Activated effector memory CD4-positive, alpha-beta T cell treated with Interleukin-2 at 50 U/mL for 16 hours (primary cell): ENCODE data around the gene CLDN25.
A peak's percentile ranks its signal among the peaks of the same experiment; 100 is the strongest.
"Not testable (repeated sequence)": the region's sequence is repeated elsewhere in the genome, so short reads cannot be mapped to it uniquely, and the experiment has no call there.

Experiments used
- DNase-seq: peaks from one replicate; pipeline ENCODE4 v3.0.0-alpha.2; 2020

The CLDN25 gene

GRCh38 chr11:113779496-113779895 is at the start of gene CLDN25:
CLDN25 (plus strand) TSS chr11:113779796; CDS start chr11:113779796, 0 bp downstream.
- no peak for DNase-seq

GRCh38 chr11:113730887-113731726 is 48.5 kb upstream of the CLDN25 start:
- DNase-seq: no peak

GRCh38 chr11:113732092-113732491 is 47.5 kb upstream of the CLDN25 start:
- no peak for DNase-seq

DNA sequence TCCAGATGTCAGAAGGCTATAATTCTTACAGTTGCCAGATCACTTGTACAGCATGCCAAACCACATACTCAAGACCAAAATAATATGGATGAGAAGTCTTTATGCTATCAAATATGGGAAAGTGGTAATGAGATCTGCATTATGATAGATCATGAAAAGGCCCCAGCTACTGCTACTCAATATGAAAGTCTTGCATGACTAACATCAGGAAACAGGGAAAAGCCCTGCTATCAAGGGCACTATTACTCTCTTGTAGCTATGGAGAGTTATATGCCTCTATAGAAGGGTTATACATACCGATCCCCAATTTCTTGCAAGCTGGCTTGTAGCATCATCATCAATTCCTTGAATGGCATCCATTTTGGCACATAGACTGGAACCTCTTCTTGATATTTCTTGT is 43.3 kb upstream of the CLDN25 start:
- DNase-seq: no peak

GRCh38 chr11:113752932-113753331 is 26.7 kb upstream of the CLDN25 start:
- no peak for DNase-seq

DNA sequence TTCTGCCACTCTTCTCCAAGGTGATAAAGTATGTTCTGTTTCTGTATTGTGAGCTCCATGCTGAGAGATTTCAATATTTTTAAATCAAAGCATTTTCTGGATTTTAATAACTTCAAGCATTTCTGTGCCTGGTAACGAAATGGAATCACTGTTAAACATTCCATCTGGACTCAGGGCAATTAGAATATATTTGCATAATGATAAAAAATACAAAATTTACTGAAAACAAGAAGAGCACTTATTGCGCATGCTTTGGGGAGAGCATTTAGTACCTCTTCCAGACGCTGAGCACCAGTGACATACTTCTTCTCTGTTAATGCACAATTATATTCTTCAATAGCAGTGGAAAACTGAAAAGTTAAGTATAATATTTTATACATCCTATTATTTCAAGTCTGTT is 19.4 kb upstream of the CLDN25 start:
- no peak for DNase-seq

GRCh38 chr11:113763040-113763439 is 16.6 kb upstream of the CLDN25 start:
- DNase-seq: not testable (repeated sequence)

GRCh38 chr11:113764527-113765219 is 14.9 kb upstream of the CLDN25 start:
- no peak for DNase-seq

- no peak for DNase-seq
Observed at GRCh38 chr11:113771964-113772363, 7.6 kb upstream of the CLDN25 start.

- DNase-seq: no peak
Observed at GRCh38 chr11:113773092-113773415, 6.5 kb upstream of the CLDN25 start.

DNA sequence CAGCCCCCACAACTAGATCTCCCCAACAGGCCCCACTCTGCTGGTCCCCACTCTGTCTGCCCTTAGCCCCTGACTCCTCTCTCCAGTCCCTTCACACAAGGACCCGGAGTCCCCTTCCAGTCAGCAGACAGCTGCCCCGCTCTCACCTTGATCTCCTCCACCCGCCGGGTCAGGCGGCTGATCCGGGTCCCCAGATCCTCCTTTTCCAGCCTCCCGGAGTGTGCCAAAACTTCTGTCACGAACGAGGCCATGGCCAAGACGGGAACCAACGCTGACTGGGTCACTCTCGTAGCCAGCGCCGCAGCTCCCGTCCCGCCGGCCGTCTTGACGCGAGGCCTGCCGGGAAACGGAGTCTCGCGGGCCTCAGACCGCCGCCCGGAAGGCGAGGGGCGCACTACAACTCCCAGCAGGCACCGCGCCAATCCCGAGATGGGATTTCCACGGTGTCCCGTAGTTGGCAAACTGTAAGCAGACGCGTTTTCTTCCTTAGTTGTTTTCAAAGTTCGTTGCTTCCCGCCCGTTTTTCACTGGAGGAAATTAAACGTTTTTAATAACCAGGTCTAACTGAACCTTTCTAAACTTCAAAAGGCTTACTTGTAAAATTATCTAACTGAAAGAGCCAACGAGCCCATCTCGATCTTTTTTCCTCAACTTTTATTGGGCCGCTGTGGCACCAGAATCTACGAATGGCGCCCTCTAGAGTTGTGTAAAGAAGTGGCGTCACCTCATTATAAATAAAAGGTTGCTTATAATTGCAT is 6.0 kb upstream of the CLDN25 start, which contains the start of gene ZW10:
ZW10 (minus strand) TSS at position 277 of the 758 bp plus-strand sequence; CDS start at position 251, 26 bp downstream.
- DNase-seq: peak; percentile 89

- no peak for DNase-seq
Observed at GRCh38 chr11:113774174-113774503, 5.5 kb upstream of the CLDN25 start.

DNA sequence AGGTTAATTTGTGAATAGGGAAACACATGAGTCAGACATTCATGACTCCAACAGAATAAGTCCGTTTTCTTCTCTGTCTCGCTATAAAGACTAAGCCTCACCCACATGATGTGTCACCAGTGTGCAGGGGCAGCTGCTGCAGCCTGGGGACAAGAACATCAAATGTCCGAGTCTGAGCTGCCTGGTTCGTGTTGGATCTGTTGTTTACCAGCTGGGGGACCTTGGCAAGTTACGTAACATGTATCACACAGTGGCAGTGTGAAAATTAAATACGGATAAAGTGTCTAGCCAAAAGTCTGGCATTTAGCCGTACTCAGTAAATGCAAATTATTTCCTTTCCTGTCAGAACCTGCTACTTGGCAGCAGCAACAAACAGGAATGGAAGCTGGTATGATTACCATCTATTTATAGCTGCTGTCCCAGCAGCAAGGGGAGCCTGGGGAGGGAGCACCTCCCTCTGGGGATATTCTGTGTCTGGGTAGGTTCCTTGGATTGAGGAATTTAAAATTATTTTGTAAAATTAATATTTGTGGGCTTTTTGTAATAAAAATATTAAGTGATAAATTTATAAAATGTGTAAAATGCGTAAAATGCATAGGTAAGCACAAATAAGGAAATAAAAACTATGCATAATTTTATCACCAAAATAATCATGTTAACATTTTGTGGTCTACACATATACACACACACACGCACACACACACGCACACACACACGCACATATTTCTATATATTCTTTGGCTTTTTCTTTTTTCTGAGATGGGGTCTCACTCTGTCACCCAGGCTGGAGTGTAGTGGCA is 1.3 kb upstream of the CLDN25 start:
- no peak for DNase-seq

- DNase-seq: no peak
Observed at GRCh38 chr11:113781682-113782081, 2.1 kb downstream of the CLDN25 start.

- no peak for DNase-seq
Observed at GRCh38 chr11:113782134-113782533, 2.5 kb downstream of the CLDN25 start.

- DNase-seq: not testable (repeated sequence)
Observed at GRCh38 chr11:113789016-113789415, 9.4 kb downstream of the CLDN25 start.

DNA sequence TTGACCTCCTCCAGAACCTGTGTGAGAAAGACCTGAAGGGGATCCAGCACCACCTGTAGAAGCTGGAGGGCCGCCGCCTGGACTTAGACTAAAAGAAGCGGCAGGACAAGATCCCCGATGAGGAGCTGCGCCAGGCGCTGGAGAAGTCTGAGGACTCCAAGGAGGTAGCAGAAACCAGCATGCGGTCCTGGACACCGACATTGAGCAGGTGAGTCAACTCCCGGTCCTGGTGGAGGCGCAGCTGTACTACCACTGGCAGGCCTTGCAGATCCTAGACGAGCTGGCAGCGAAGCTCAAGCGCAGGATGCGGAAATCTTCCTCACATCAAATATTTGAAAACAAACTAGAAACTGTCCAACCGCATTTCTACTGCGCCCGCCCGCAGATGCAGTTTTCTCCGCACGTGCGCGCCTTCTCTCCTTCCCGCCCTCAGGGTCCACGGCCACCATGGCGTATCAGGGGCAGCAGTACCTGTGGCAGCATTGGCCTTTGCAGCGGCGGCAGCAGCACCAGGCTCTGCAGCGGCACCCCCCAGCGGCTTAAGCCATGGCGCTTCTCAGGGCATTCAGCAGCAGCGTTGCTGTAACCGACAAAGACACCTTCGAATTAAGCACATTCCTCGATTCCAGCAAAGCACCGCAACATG is 10.2 kb downstream of the CLDN25 start:
- no peak for DNase-seq

- no peak for DNase-seq
Observed at GRCh38 chr11:113796663-113797259, 17.2 kb downstream of the CLDN25 start.

DNA sequence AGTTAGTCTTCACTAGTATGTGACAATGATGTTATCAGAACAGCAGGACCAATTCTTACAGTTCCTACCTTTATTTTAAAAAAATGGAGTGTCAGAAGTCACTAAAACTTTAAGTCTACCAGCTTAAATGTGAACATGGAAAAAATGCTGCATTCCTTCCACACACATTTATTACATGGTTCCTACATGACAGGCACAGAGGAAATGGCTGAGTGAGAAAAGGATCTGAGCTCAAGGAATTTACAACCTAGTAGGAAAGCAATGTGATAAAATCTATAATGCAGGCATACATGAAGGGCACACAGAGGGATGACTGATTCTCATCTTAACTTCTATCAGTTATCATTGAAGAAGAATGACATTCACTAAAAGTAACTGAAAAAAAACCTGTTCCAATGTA is 23.0 kb downstream of the CLDN25 start:
- DNase-seq: no peak

GRCh38 chr11:113805640-113806039 is 26.0 kb downstream of the CLDN25 start:
- no peak for DNase-seq

DNA sequence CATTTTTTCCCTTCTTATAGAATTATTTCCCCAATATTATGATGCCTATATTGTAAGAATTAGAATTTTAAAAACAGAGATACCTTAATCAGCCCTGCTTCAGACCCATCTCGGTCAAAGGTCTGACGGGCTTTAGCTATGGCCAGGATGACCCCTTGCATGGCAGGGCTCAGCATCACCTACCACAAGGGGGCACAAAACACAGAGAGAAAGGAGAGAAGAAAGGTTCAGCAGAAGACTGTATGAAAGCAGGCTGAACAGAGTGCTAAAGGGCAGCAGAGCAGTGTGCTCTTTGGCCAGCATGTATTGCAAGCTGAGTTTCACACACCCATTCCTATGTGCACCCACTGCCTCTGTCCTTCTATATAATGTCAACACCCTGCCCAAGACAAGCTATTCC is 26.8 kb downstream of the CLDN25 start:
- DNase-seq: no peak

DNA sequence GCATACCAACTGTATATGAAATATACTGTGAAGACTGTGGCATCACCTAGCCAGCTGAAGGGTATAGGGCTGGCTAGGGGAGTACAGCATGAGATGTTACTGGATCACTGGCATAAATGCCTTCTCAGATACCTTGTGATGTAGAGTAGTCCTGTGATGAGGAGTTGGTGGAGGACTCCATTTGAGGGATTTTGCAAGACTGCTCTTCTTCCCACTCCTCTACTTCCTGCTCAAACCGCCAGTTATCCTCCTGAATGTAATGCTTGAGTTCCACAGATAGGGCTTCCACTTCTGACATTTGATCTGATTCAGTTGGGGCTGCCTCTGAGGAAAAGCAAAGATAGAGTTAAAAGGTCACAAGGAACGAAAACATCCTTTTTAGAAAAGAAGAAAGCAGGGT is 29.3 kb downstream of the CLDN25 start:
- no peak for DNase-seq
